Activated CD4-positive, alpha-beta T cell treated with anti-CD3 and anti-CD28 coated beads for 4 hours (primary cell): ENCODE measurements around the gene ANXA7.
A peak's percentile ranks its signal among the peaks of the same experiment; 100 is the strongest.
"Not testable (repeated sequence)": the region's sequence is repeated elsewhere in the genome, so short reads cannot be mapped to it uniquely, and the experiment has no call there.

Experiments
- DNase-seq, 2 donors: peaks; one replicate each; pipeline ENCODE4 v3.0.0-alpha.2; 2020

The ANXA7 gene

GRCh38 chr10:73407495-73407894 lies 6.4 kb downstream of the ANXA7 start:
- DNase-seq = no peak

- DNase-seq = no peak
Observed at GRCh38 chr10:73406846-73407245, 7.0 kb downstream of the ANXA7 start.

GRCh38 chr10:73405556-73405955 lies 8.3 kb downstream of the ANXA7 start:
- no peak for DNase-seq

- DNase-seq = no peak
Observed at GRCh38 chr10:73404690-73405089, 9.2 kb downstream of the ANXA7 start.

- no peak for DNase-seq
Observed at GRCh38 chr10:73401636-73402035, 12.2 kb downstream of the ANXA7 start.

- no peak for DNase-seq
Observed at GRCh38 chr10:73399063-73399462, 14.8 kb downstream of the ANXA7 start.

- DNase-seq = no peak
Observed at GRCh38 chr10:73398024-73398423, 15.8 kb downstream of the ANXA7 start.

GRCh38 chr10:73394325-73394724 lies 19.5 kb downstream of the ANXA7 start:
- DNase-seq = not testable (repeated sequence)

GRCh38 chr10:73388228-73388627 lies 25.6 kb downstream of the ANXA7 start:
- no peak for DNase-seq

GRCh38 chr10:73386583-73386982 lies 27.3 kb downstream of the ANXA7 start:
- no peak for DNase-seq

- no peak for DNase-seq
Observed at GRCh38 chr10:73379064-73379748, 34.7 kb downstream of the ANXA7 start.

- no peak for DNase-seq
Observed at GRCh38 chr10:73376679-73377078, 37.2 kb downstream of the ANXA7 start.

- no peak for DNase-seq
Observed at GRCh38 chr10:73368238-73368637, 45.6 kb downstream of the ANXA7 start.

- DNase-seq = no peak
Observed at GRCh38 chr10:73366381-73367298, 47.2 kb downstream of the ANXA7 start.

- no peak for DNase-seq
Observed at GRCh38 chr10:73364964-73365363, 48.9 kb downstream of the ANXA7 start.

- DNase-seq = no peak
Observed at GRCh38 chr10:73359492-73359891, 54.4 kb downstream of the ANXA7 start.

GRCh38 chr10:73358331-73359279 lies 55.3 kb downstream of the ANXA7 start, which contains the start of gene CFAP70:
Gene CFAP70 (minus strand): TSS chr10:73358864. CDS start chr10:73354796, 4,068 bp downstream.
- DNase-seq = peak; percentile 88 to 89

GRCh38 chr10:73357821-73358220 lies 56.0 kb downstream of the ANXA7 start:
- DNase-seq = no peak

GRCh38 chr10:73357166-73357565 lies 56.7 kb downstream of the ANXA7 start:
- no peak for DNase-seq

GRCh38 chr10:73344269-73344668 lies 69.6 kb downstream of the ANXA7 start:
- no peak for DNase-seq

GRCh38 chr10:73340121-73340520 lies 73.7 kb downstream of the ANXA7 start:
- DNase-seq = no peak

GRCh38 chr10:73339436-73339835 lies 74.4 kb downstream of the ANXA7 start:
- DNase-seq = no peak
